A549 (cell line): Measurements from ENCODE around the gene TMEM132D.
"Not testable (repeated sequence)": the region's sequence is repeated elsewhere in the genome, so short reads cannot be mapped to it uniquely, and the experiment has no call there.

Experiments
- BHLHE40 ChIP-seq: IDR thresholded peaks from 2 replicates; pipeline ENCODE4 v1.6.1; 2012; ENCODE audit warnings: low read depth, low read length, inconsistent platforms
- CEBPB ChIP-seq, 2 experiments: fragments of >200 bp in 1 of 2; sonication (Bioruptor Twin) in 1 of 2; formaldehyde crosslinking in 1 of 2; IDR thresholded peaks; 2 replicates each; pipeline ENCODE4 v1.6.1; 2012 to 2016
- EP300 ChIP-seq, 2 experiments: fragments of >200 bp; sonication (Bioruptor Twin); formaldehyde crosslinking; IDR thresholded peaks; 2 replicates in 1 of 2; 3 replicates in 1 of 2; pipeline ENCODE4 v1.6.1; 2016 to 2017
- HOXA7 ChIP-seq: fragments of 250-450 bp; sonication (Bioruptor Pico); IDR thresholded peaks from 2 replicates; pipeline ENCODE4 v1.5.0; 2020; ENCODE audit warnings: mild to moderate bottlenecking, moderate library complexity
- MAX ChIP-seq: IDR thresholded peaks from 2 replicates; pipeline ENCODE4 v1.6.1; 2012
- MAZ ChIP-seq: fragments of 150-350 bp; IDR thresholded peaks from 2 replicates; pipeline ENCODE4 v1.6.1; 2014; ENCODE audit warnings: antibody characterized with exemption, low read depth, low read length, borderline replicate concordance
- PHF8 ChIP-seq: fragments of 200-600 bp; sonication (generic); IDR thresholded peaks from 2 replicates; pipeline ENCODE4 v1.6.1; 2016; ENCODE audit warnings: low read depth, mild to moderate bottlenecking, antibody characterized with exemption, moderate library complexity, borderline replicate concordance
- POLR2A ChIP-seq: IDR thresholded peaks from 2 replicates; pipeline ENCODE4 v1.6.1; 2012; ENCODE audit warnings: mild to moderate bottlenecking, low read length
- TF ChIP-seq, protein P1 (sequence below): fragments of >200 bp; sonication (Bioruptor Twin); formaldehyde crosslinking; IDR thresholded peaks from 3 replicates; pipeline ENCODE4 v1.5.1; 2016
- TF ChIP-seq, protein P2 (sequence below): fragments of 200-600 bp; sonication (generic); IDR thresholded peaks from 2 replicates; pipeline ENCODE4 v1.6.1; 2016; ENCODE audit warnings: antibody characterized with exemption, mild to moderate bottlenecking, moderate library complexity

DNA sequence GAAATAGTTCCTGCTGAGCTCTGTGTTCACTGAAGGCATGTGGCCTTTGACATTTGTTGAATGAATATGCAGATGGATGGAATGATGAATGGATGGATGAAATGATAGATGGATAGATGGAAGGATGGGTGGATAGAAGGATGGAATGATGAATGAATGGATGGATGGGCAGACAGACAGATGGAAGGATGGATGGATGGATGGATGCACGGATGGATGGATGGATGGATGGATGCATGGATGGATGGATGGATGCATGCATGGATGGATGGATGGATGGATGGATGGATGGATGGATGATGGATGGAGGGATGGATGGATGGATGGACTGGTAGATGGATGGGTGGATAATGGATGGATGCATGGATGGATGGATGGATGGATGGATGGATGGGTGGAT lies 4.8 kb downstream of the TMEM132D start:
- not testable (repeated sequence) for TF ChIP-seq MAX; EP300 (IDR thresholded peaks at IDR 0.05); CEBPB (IDR thresholded peaks at IDR 0.05); POLR2A; PHF8; BHLHE40; HOXA7 (CRISPR knock-in tag); MAZ
- TF ChIP-seq, protein P1, sequence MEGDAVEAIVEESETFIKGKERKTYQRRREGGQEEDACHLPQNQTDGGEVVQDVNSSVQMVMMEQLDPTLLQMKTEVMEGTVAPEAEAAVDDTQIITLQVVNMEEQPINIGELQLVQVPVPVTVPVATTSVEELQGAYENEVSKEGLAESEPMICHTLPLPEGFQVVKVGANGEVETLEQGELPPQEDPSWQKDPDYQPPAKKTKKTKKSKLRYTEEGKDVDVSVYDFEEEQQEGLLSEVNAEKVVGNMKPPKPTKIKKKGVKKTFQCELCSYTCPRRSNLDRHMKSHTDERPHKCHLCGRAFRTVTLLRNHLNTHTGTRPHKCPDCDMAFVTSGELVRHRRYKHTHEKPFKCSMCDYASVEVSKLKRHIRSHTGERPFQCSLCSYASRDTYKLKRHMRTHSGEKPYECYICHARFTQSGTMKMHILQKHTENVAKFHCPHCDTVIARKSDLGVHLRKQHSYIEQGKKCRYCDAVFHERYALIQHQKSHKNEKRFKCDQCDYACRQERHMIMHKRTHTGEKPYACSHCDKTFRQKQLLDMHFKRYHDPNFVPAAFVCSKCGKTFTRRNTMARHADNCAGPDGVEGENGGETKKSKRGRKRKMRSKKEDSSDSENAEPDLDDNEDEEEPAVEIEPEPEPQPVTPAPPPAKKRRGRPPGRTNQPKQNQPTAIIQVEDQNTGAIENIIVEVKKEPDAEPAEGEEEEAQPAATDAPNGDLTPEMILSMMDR = not testable (repeated sequence)
- TF ChIP-seq, protein P2, sequence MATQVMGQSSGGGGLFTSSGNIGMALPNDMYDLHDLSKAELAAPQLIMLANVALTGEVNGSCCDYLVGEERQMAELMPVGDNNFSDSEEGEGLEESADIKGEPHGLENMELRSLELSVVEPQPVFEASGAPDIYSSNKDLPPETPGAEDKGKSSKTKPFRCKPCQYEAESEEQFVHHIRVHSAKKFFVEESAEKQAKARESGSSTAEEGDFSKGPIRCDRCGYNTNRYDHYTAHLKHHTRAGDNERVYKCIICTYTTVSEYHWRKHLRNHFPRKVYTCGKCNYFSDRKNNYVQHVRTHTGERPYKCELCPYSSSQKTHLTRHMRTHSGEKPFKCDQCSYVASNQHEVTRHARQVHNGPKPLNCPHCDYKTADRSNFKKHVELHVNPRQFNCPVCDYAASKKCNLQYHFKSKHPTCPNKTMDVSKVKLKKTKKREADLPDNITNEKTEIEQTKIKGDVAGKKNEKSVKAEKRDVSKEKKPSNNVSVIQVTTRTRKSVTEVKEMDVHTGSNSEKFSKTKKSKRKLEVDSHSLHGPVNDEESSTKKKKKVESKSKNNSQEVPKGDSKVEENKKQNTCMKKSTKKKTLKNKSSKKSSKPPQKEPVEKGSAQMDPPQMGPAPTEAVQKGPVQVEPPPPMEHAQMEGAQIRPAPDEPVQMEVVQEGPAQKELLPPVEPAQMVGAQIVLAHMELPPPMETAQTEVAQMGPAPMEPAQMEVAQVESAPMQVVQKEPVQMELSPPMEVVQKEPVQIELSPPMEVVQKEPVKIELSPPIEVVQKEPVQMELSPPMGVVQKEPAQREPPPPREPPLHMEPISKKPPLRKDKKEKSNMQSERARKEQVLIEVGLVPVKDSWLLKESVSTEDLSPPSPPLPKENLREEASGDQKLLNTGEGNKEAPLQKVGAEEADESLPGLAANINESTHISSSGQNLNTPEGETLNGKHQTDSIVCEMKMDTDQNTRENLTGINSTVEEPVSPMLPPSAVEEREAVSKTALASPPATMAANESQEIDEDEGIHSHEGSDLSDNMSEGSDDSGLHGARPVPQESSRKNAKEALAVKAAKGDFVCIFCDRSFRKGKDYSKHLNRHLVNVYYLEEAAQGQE = not testable (repeated sequence)
